Measurements from ENCODE around the gene FTO. TPM values are rescaled to one million over a fixed set of nuclear protein-coding genes. Genes with fewer than 3 reads are reported as not detected.

FTO gene
- total and polyA plus RNA-seq, 2 of the 8 experiments (the other 6 are each of a cell fraction or from before 2014, with no cell fraction given): 34.5 to 59.8 TPM

DNA sequence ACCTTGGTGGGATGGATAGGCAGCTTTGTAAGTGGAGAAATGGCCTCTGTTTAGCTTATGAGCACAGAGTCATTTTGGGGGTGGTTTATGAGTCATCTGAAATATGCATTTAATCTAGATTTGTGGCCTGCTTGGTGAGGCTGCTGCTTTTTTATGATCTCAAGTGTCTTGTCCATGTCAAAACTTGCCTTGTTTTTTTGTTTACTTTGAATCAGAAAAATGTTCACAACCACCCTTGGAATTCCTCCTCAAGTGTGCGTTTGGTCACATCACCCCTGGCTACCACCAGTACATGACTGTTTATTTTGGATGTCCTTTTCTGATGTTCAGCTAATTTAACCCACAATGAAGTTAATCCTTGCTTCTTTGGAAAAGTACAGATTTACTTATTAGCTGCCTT is 64.6 kb downstream of the FTO start:
- H3K4ac ChIP-seq (replicated peaks; ENCODE audit: insufficient read length, low read depth, low read length): no peak overlapping the region
- H3K23me2 ChIP-seq (ENCODE audit: low read depth, low read length): no peaks in the 10 kb centered on the region
- no peak overlapping the region for H2BK20ac ChIP-seq (ENCODE audit: low read length)
- DNase-seq (ENCODE audit: low read depth in 1 of 2, low spot score in 2 of 2) (no peak), FAIRE-seq (no peak)
- H4K8ac ChIP-seq (ENCODE audit: extremely low read depth, insufficient read depth, low read length): no peak overlapping the region
- peaks cover 3% of the 10 kb centered on the region; the same call in 1 of the 2 replicates for H3K79me1 ChIP-seq (ENCODE audit: low read depth, low read length)
- H3K14ac ChIP-seq (ENCODE audit: insufficient read length): no peak overlapping the region
- H3K36me3 ChIP-seq (ENCODE audit: control insufficient read depth in 2 of 4, insufficient read depth in 4 of 4, low read length in 3 of 4): no peaks in the 10 kb centered on the region
- no peak overlapping the region for H3K23ac ChIP-seq (ENCODE audit: insufficient read length)
- H2AK5ac ChIP-seq (ENCODE audit: low read depth, low read length): no peak overlapping the region
- H4K5ac ChIP-seq (ENCODE audit: insufficient read length, low read depth, low read length): no peak overlapping the region
- H2AFZ ChIP-seq (ENCODE audit: low read length): no peak overlapping the region
- H3K56ac ChIP-seq (replicated peaks; ENCODE audit: insufficient read length, low read depth, low read length): no peak overlapping the region
- no peaks in the 10 kb centered on the region for H3K27me3 ChIP-seq (replicated peaks in 1 of 4; ENCODE audit: control insufficient read depth in 3 of 4, extremely low read depth in 1 of 4, insufficient read depth in 3 of 4, low read length in 3 of 4)
- no peak for TF ChIP-seq SIX5 (IDR thresholded peaks at IDR 0.05; ENCODE audit: low read depth, low read length)
- TF ChIP-seq SP4 (IDR thresholded peaks at IDR 0.05; ENCODE audit: low read length): no peak
- TF ChIP-seq RNF2 (IDR thresholded peaks at IDR 0.05; ENCODE audit: borderline replicate concordance, low read depth, low read length, missing control alignments, poor library complexity, severe bottlenecking): no peak
- no peak for TF ChIP-seq HDAC2 (IDR thresholded peaks at IDR 0.05; ENCODE audit: borderline replicate concordance in 1 of 2, low read depth in 2 of 2, low read length in 2 of 2)
- no peak for TF ChIP-seq SIN3A (conservative IDR thresholded peaks at IDR 0.05 in 1 of 2, IDR thresholded peaks at IDR 0.05 in 1 of 2; ENCODE audit: low read depth in 1 of 2, low read length in 2 of 2)
- TF ChIP-seq, protein P1, sequence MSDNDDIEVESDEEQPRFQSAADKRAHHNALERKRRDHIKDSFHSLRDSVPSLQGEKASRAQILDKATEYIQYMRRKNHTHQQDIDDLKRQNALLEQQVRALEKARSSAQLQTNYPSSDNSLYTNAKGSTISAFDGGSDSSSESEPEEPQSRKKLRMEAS (IDR thresholded peaks at IDR 0.05): no peak
- TF ChIP-seq NANOG (IDR thresholded peaks at IDR 0.05; ENCODE audit: insufficient read depth, low read depth, low read length, poor library complexity, severe bottlenecking): no peak
- TF ChIP-seq CBX5 (IDR thresholded peaks at IDR 0.05; ENCODE audit: low read depth, low read length): no peak
- TF ChIP-seq CHD2 (IDR thresholded peaks at IDR 0.05; ENCODE audit: low read length): no peak
- H3K4me3 ChIP-seq (ENCODE audit: extremely low read depth in 1 of 4, insufficient read depth in 2 of 4, low read depth in 3 of 4, low read length in 4 of 4): no peak overlapping the region
- H3K18ac ChIP-seq (ENCODE audit: extremely low read depth, low read length): no peak overlapping the region
- no peak overlapping the region for H3K27ac ChIP-seq (ENCODE audit: low read depth, low read length)
- H2BK12ac ChIP-seq (ENCODE audit: low read depth, low read length): no peak overlapping the region
- H2BK5ac ChIP-seq (ENCODE audit: low read depth, low read length): no peak overlapping the region
- no peak overlapping the region for H2BK15ac ChIP-seq (ENCODE audit: low read length)
- POLR2A ChIA-PET (ENCODE audit: partially characterized antibody): no interaction called here
- no peak overlapping the region for H4K91ac ChIP-seq (replicated peaks; ENCODE audit: insufficient read length, low read length)
- H3K4me2 ChIP-seq (ENCODE audit: insufficient read depth in 1 of 2, low read depth in 2 of 2, low read length in 2 of 2): no peak overlapping the region
- peaks cover 0 to 3% (median 0%) of the 10 kb centered on the region in 4 experiments; a peak in 1 of 7 replicates for H3K4me1 ChIP-seq (replicated peaks in 1 of 4; ENCODE audit: control insufficient read depth in 3 of 4, insufficient read depth in 4 of 4, low read length in 3 of 4)
- no peak overlapping the region for H3K9ac ChIP-seq (replicated peaks in 1 of 4; ENCODE audit: extremely low read depth in 1 of 4, low read depth in 3 of 4, low read length in 3 of 4)
- H2BK120ac ChIP-seq (replicated peaks; ENCODE audit: low read depth, low read length): no peak overlapping the region
- peaks cover 0 to 16% of the 10 kb centered on the region in 2 experiments; a peak in 3 of 4 replicates for H3K79me2 ChIP-seq (ENCODE audit: control insufficient read depth in 1 of 2, insufficient read depth in 2 of 2, low read length in 2 of 2)
- WGBS, 2 experiments (ENCODE audit: extremely low coverage in 1 of 2, insufficient coverage in 1 of 2, insufficient read length in 1 of 2, insufficient replicate concordance in 2 of 2, low coverage in 1 of 2, low lambda C conversion rate in 2 of 2, missing lambda C conversion rate in 1 of 2): 100% methylated on average over 1 of the region's 1 CpG; no CpG with 5 or more reads in 1 of the 2 experiments
- CTCF ChIA-PET (ENCODE audit: partially characterized antibody): interaction anchor here (0.5 to 1.3 kb wide), 2 partner anchors 25 to 642 kb away, joined by 3 read pairs; no protein-coding TSS in a partner anchor
- H4K20me1 ChIP-seq (replicated peaks in 1 of 2; ENCODE audit: control insufficient read depth in 1 of 2, insufficient read depth in 2 of 2, low read length in 2 of 2): peaks cover 0 to 1% of the 10 kb centered on the region in 2 experiments
- no peaks in the 10 kb centered on the region for H3K9me3 ChIP-seq (ENCODE audit: insufficient read depth in 2 of 2, low read depth in 1 of 2, low read length in 1 of 2)

All from H1 (cell line).